Hepatocyte (in vitro differentiated cells): ENCODE results near the gene MYOZ1. TPM values are rescaled to one million over a fixed set of nuclear protein-coding genes. Genes with fewer than 3 reads are reported as not detected.

Experiments
- DNase-seq: peaks from one replicate; pipeline ENCODE4 v3.0.0-alpha.2; 2016; ENCODE audit warnings: low spot score
- H2AFZ ChIP-seq: fragments of 200-600 bp; sonication (generic); 2 replicates; pipeline ENCODE4 v1.6.0; 2016; ENCODE audit warnings: antibody characterized with exemption, mild to moderate bottlenecking
- H3K27ac ChIP-seq: fragments of 200-600 bp; sonication (generic); 2 replicates; pipeline ENCODE4 v1.5.1; 2016; ENCODE audit warnings: mild to moderate bottlenecking
- H3K27me3 ChIP-seq: fragments of 200-600 bp; sonication (generic); 2 replicates; pipeline ENCODE4 v1.6.1; 2016
- H3K36me3 ChIP-seq: fragments of 200-600 bp; sonication (generic); replicated peaks from 2 replicates; pipeline ENCODE4 v1.5.1; 2016; ENCODE audit warnings: low read depth; ENCODE audit not compliant: insufficient read depth
- H3K4me1 ChIP-seq: fragments of 200-600 bp; sonication (generic); 2 replicates; pipeline ENCODE4 v1.5.1; 2016; ENCODE audit warnings: mild to moderate bottlenecking, moderate library complexity; ENCODE audit not compliant: insufficient read depth
- H3K4me2 ChIP-seq: fragments of 200-600 bp; sonication (generic); 2 replicates; pipeline ENCODE4 v1.6.0; 2016
- H3K4me3 ChIP-seq: fragments of 200-600 bp; sonication (generic); 2 replicates; pipeline ENCODE4 v1.5.1; 2016; ENCODE audit warnings: mild to moderate bottlenecking
- H3K79me2 ChIP-seq: fragments of 200-600 bp; sonication (generic); 2 replicates; pipeline ENCODE4 v1.6.0; 2017; ENCODE audit warnings: mild to moderate bottlenecking
- H3K9me2 ChIP-seq: fragments of 200-600 bp; sonication (generic); replicated peaks from 2 replicates; pipeline ENCODE4 v1.6.0; 2017; ENCODE audit warnings: mild to moderate bottlenecking; ENCODE audit not compliant: insufficient read depth
- H3K9me3 ChIP-seq: fragments of 200-600 bp; sonication (generic); 2 replicates; pipeline ENCODE4 v1.5.1; 2016; ENCODE audit warnings: low read depth, mild to moderate bottlenecking
- H4K20me1 ChIP-seq: fragments of 200-600 bp; sonication (generic); 2 replicates; pipeline ENCODE4 v1.6.0; 2016; ENCODE audit warnings: mild to moderate bottlenecking; ENCODE audit not compliant: insufficient read depth, poor library complexity, severe bottlenecking
- EZH2 ChIP-seq: fragments of 200-600 bp; sonication (generic); IDR thresholded peaks from 2 replicates; pipeline ENCODE4 v1.6.1; 2016; ENCODE audit warnings: antibody characterized with exemption, mild to moderate bottlenecking, borderline replicate concordance
- EZH2phosphoT487 ChIP-seq: fragments of 200-600 bp; sonication (generic); IDR thresholded peaks from one replicate; pipeline ENCODE4 v1.6.1; 2018; ENCODE audit warnings: antibody characterized with exemption, mild to moderate bottlenecking, low read depth, moderate library complexity; ENCODE audit not compliant: unreplicated experiment, severe bottlenecking
- WGBS: methylation state at CpG from one replicate; pipeline ENCODE4 v1.1.6; 2016; ENCODE audit warnings: low lambda C conversion rate; ENCODE audit errors: missing lambda C conversion rate; 5-methylcytosine and 5-hydroxymethylcytosine counted together
- polyA plus RNA-seq: library from polyadenylated mRNA; unstranded; fragments of >200 nt; fragmentation: Nextera tagmentation; extraction: Ambion mirVana; gene quantifications from 2 replicates; pipeline ENCODE4 v1.2.1, GENCODE V29; 2016
- total RNA-seq: library from RNA; depleted of rRNA; stranded (reverse); fragments of >200 nt; gene quantifications from 2 replicates; pipeline ENCODE4 v1.2.3, GENCODE V29; 2014
- TF ChIP-seq, protein P1 (sequence below): fragments of 200-600 bp; sonication (generic); IDR thresholded peaks from 2 replicates; pipeline ENCODE4 v1.5.1; 2016; ENCODE audit warnings: antibody characterized with exemption, mild to moderate bottlenecking; ENCODE audit not compliant: poor library complexity

Gene MYOZ1
- total and polyA plus RNA-seq, 2 experiments from 2014 or later = 0.44 to 0.50 TPM

DNA sequence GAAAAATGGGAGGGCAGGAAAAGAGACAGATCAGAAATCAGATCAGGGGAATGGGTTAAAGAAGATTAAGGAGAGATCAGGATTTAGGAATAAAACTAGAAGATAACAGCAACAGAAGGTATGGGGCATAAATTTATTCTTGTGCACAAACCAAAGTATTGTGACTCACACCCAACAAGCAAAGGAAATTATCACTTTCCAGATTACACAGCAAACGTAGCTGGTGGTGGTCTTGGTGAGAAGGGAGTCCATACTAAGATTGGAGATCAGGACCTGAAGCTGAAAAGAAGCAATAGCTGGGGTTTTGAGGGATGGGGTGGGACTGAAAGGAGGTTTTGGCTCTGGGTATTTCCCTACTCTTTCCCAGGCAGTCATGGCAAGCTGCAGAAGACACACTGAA lies 3.5 kb upstream of the MYOZ1 start:
- no peak overlapping the region for H2AFZ ChIP-seq
- WGBS = 63% methylated on average over 1 of the region's 1 CpG
- H3K4me1 ChIP-seq = peaks cover 10% of the 10 kb centered on the region
- no peaks in the 10 kb centered on the region for H3K27me3 ChIP-seq
- DNase-seq = no peak
- H3K36me3 ChIP-seq = no peaks in the 10 kb centered on the region
- no peaks in the 10 kb centered on the region for H3K9me2 ChIP-seq
- TF ChIP-seq, protein P1, sequence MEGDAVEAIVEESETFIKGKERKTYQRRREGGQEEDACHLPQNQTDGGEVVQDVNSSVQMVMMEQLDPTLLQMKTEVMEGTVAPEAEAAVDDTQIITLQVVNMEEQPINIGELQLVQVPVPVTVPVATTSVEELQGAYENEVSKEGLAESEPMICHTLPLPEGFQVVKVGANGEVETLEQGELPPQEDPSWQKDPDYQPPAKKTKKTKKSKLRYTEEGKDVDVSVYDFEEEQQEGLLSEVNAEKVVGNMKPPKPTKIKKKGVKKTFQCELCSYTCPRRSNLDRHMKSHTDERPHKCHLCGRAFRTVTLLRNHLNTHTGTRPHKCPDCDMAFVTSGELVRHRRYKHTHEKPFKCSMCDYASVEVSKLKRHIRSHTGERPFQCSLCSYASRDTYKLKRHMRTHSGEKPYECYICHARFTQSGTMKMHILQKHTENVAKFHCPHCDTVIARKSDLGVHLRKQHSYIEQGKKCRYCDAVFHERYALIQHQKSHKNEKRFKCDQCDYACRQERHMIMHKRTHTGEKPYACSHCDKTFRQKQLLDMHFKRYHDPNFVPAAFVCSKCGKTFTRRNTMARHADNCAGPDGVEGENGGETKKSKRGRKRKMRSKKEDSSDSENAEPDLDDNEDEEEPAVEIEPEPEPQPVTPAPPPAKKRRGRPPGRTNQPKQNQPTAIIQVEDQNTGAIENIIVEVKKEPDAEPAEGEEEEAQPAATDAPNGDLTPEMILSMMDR = no peak
- H4K20me1 ChIP-seq = no peaks in the 10 kb centered on the region
- H3K4me2 ChIP-seq = no peak overlapping the region
- no peak overlapping the region for H3K27ac ChIP-seq
- H3K79me2 ChIP-seq = no peaks in the 10 kb centered on the region
- no peak overlapping the region for H3K4me3 ChIP-seq
- no peaks in the 10 kb centered on the region for H3K9me3 ChIP-seq

DNA sequence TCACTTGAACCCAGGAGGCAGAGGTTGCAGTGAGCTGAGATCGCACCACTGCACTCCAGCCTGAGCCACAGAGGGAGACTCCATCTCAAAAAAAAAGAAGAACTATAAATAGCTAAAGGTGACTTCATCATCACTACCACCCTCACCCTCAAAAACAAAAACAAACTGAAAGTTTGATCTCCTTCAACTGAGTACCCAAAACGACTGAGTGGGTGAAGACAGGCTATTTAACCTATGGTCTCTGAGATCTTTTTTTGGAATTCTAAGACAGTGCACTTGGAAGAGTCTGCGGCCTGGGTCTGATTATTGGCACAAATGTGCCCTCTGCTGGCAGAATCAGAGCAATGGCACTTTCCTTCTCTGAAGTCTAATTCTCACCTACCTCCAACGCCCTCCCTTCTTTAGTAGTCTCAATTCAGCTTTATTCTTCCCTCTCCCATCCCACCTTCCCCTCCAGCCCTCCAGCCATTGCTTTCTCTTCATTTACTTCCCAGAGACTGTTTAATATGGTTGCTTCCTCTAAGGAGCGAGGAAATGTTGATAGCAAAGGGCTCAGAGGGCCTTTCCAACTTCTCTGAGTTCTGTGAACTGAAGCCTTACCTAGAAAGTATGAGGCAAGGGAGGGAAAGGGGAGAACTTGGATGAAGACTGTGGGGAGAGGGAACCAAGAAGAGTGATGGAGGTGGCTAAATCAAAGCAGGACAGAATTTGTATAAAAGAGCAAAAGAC lies 2.9 kb upstream of the MYOZ1 start:
- DNase-seq = peak; percentile 82
- Histone ChIP-seq H3K27me3 (no peaks in the 10 kb centered on the region), H3K79me2 (no peaks in the 10 kb centered on the region), H3K36me3 (no peaks in the 10 kb centered on the region), H2AFZ (no peak overlapping the region), H3K9me2 (no peaks in the 10 kb centered on the region), H3K9me3 (no peaks in the 10 kb centered on the region), H3K4me3 (no peak overlapping the region), H3K4me1 (peaks cover 10% of the 10 kb centered on the region), H4K20me1 (no peaks in the 10 kb centered on the region), H3K27ac (no peak overlapping the region), H3K4me2 (no peak overlapping the region)
- TF ChIP-seq, protein P1 = peak; percentile 90
- no peak for TF ChIP-seq EZH2
- 42% methylated on average over 5 of the region's 5 CpGs for WGBS

DNA sequence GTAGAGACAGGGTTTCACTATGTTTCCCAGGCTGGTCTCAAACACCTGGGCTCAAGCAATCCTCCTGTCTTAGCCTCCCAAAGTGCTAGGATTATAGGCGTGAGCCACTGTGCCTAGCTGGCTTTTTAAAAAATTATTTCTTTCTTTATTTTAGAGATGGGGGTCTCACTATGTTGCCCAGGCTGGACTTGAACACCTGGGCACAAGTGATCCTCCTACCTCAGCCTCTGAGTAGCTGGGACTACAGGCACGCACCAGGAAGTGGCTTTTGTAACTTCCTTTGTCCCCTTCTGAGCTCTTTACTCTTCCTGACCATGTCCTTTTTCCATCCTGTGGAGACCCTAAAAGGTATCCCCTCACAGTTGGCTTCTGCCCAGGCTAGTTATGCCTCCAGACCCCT lies 2.1 kb upstream of the MYOZ1 start:
- TF ChIP-seq EZH2phosphoT487 (no peak), EZH2 (no peak)
- TF ChIP-seq, protein P1 = no peak

DNA sequence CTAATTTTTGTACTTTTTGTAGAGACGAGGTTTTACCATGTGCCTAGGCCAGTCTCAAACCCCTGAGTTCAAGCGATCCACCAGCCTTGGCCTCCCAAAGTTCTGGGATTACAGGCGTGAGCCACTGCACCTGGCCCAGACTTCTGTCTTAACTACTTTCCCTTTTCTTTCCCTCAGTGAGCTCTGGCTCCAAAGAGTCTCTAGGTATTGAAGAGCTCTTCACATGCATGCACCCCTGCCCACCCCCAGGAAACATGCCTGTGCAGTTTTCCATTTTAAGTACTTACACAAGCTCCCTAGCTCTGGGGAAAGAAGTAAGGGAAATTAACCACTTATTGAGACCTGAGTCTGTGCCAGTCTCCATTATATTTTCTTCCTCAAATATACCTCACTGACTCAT lies 2.0 kb downstream of the MYOZ1 start:
- H3K36me3 ChIP-seq = no peaks in the 10 kb centered on the region
- no peaks in the 10 kb centered on the region for H3K79me2 ChIP-seq
- no peak for TF ChIP-seq EZH2
- TF ChIP-seq, protein P1 = no peak
- TF ChIP-seq EZH2phosphoT487 = no peak
- 92% methylated on average over 3 of the region's 3 CpGs for WGBS
- H3K4me2 ChIP-seq = no peak overlapping the region
- DNase-seq = no peak
- no peaks in the 10 kb centered on the region for H3K4me1 ChIP-seq
- no peak overlapping the region for H3K27ac ChIP-seq
- H3K27me3 ChIP-seq = no peaks in the 10 kb centered on the region
- H3K9me2 ChIP-seq = no peaks in the 10 kb centered on the region
- H2AFZ ChIP-seq = no peak overlapping the region
- no peaks in the 10 kb centered on the region for H4K20me1 ChIP-seq
- no peaks in the 10 kb centered on the region for H3K9me3 ChIP-seq
- H3K4me3 ChIP-seq = no peak overlapping the region

More for the DNA sequence above, 2.1 kb upstream of the MYOZ1 start:
- Histone ChIP-seq H3K79me2 (no peaks in the 10 kb centered on the region), H3K4me1 (peaks cover 7% of the 10 kb centered on the region), H3K27ac (no peak overlapping the region), H3K36me3 (no peaks in the 10 kb centered on the region), H3K9me3 (no peaks in the 10 kb centered on the region), H3K4me2 (no peak overlapping the region), H3K27me3 (no peaks in the 10 kb centered on the region), H2AFZ (no peak overlapping the region), H4K20me1 (no peaks in the 10 kb centered on the region), H3K4me3 (no peak overlapping the region), H3K9me2 (no peaks in the 10 kb centered on the region)
- no peak for DNase-seq
- WGBS = 94% methylated on average over 2 of the region's 2 CpGs
